ENCODE results near the gene CELA2A. TPM values are rescaled to one million over a fixed set of nuclear protein-coding genes. Genes with fewer than 3 reads are reported as not detected.

Gene CELA2A
- total RNA-seq, 2 experiments from 2014 or later = not detected

DNA sequence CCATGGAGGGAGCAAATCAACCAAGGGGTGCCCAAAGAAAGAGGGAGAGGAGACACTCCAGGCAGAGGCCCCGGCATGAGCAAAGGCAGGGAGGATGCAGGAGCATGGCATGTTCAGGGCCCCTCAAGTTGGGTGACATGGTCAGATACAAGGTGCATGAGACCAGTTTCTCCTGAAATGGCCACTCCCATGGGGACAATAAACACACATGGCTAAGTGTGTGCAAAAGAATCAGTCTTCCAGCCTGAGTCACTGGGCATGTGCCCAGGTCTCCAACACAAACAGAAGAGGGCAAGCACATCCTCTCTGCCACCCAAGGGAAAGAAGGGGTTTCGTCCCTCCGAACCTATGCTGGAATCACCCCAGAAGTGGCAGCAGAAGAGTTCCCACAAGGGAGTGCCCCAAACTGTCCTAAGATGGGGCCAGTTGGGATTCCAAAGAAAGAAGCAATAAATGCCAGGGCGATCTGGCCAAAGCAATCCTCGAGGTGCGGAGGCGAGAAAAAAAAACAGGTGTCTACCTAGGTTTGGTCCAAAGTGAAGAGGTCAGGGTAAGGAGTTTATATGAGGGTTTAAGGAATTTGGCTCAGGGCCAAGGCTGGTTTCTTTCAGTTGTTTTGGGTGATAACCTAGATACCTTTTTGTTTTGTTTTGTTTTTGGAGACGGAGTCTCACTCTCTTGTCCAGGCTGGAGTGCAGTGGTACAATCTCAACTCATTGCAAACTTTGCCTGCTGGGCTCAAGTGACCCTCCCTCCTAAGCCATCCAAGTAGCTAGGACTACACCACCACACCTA lies 54.3 kb downstream of the CELA2A start:
- H3K79me2 ChIP-seq (ENCODE audit: insufficient read depth, low read depth, low read length) = no peaks in the 10 kb centered on the region
- no peak overlapping the region for H2AFZ ChIP-seq (ENCODE audit: low read length)
- H3K9me2 ChIP-seq (ENCODE audit: insufficient read depth, low read length) = no peaks in the 10 kb centered on the region
- H3K4me2 ChIP-seq (ENCODE audit: low read length) = no peak overlapping the region
- POLR2A ChIA-PET = no interaction called here
- intact Hi-C loops (cut with micrococcal nuclease; ENCODE audit: unreplicated experiment) = no loop called here
- peaks cover 39% of the 10 kb centered on the region for H3K4me1 ChIP-seq (ENCODE audit: insufficient read depth, low read length, poor library complexity, severe bottlenecking)
- TF ChIP-seq, protein P1, sequence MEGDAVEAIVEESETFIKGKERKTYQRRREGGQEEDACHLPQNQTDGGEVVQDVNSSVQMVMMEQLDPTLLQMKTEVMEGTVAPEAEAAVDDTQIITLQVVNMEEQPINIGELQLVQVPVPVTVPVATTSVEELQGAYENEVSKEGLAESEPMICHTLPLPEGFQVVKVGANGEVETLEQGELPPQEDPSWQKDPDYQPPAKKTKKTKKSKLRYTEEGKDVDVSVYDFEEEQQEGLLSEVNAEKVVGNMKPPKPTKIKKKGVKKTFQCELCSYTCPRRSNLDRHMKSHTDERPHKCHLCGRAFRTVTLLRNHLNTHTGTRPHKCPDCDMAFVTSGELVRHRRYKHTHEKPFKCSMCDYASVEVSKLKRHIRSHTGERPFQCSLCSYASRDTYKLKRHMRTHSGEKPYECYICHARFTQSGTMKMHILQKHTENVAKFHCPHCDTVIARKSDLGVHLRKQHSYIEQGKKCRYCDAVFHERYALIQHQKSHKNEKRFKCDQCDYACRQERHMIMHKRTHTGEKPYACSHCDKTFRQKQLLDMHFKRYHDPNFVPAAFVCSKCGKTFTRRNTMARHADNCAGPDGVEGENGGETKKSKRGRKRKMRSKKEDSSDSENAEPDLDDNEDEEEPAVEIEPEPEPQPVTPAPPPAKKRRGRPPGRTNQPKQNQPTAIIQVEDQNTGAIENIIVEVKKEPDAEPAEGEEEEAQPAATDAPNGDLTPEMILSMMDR (conservative IDR thresholded peaks at IDR 0.05; ENCODE audit: low read length) = no peak
- no peak for TF ChIP-seq EZH2phosphoT487 (IDR thresholded peaks at IDR 0.05; ENCODE audit: borderline replicate concordance, low read depth, low read length)
- H3K4me3 ChIP-seq (ENCODE audit: low read depth, low read length, poor library complexity, severe bottlenecking) = no peak overlapping the region
- H3K36me3 ChIP-seq (ENCODE audit: insufficient read depth, low read length) = peaks cover 4% of the 10 kb centered on the region; the same call in 1 of the 2 replicates
- H4K20me1 ChIP-seq (ENCODE audit: insufficient read depth, low read length) = no peaks in the 10 kb centered on the region
- no peaks in the 10 kb centered on the region for H3K9me3 ChIP-seq (ENCODE audit: low read length)
- CTCF ChIA-PET (ENCODE audit: unreplicated experiment) = no interaction called here
- DNase-seq (ENCODE audit: low spot score) = no peak
- no peak overlapping the region for H3K27ac ChIP-seq (ENCODE audit: low read depth, low read length, poor library complexity, severe bottlenecking)
- no TSS peak for BruUV-seq (replicated peaks)

DNA sequence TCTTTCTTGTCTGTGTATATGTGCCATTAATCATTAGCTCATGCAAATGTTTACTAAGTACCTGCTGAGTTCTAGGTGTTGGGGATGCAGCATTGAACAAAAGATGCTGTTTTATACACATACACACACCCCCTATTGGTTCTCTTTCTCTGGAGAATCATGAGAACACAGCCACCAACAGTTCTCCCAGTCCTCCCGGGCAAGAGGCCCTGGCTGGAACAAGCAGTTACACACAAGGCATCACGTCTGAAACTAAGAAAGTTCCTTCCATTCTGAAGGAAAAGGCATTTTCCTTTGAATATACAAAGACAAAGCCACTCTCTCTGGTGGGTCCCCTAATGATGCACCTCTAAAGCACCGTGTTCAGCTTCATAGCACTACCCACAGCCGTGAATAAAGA lies 56.7 kb downstream of the CELA2A start:
- H3K79me2 ChIP-seq (ENCODE audit: insufficient read depth, low read depth, low read length) = no peaks in the 10 kb centered on the region

More for the DNA sequence above, 56.7 kb downstream of the CELA2A start:
- intact Hi-C loops (cut with micrococcal nuclease; ENCODE audit: unreplicated experiment) = no loop called here
- no peak for DNase-seq (ENCODE audit: low spot score)
- H3K27ac ChIP-seq (ENCODE audit: low read depth, low read length, poor library complexity, severe bottlenecking) = no peak overlapping the region
- peaks cover 18% of the 10 kb centered on the region for H3K36me3 ChIP-seq (ENCODE audit: insufficient read depth, low read length)
- H3K9me3 ChIP-seq (ENCODE audit: low read length) = no peaks in the 10 kb centered on the region
- H2AFZ ChIP-seq (ENCODE audit: low read length) = no peak overlapping the region
- POLR2A ChIA-PET = interaction anchor here (0.6 kb wide), 1 partner anchor 110 kb away, joined by 3 read pairs; no protein-coding TSS in a partner anchor
- no peaks in the 10 kb centered on the region for H3K9me2 ChIP-seq (ENCODE audit: insufficient read depth, low read length)
- no TSS peak for BruUV-seq (replicated peaks)
- H3K4me2 ChIP-seq (ENCODE audit: low read length) = no peak overlapping the region
- CTCF ChIA-PET (ENCODE audit: unreplicated experiment) = interaction anchor here (0.6 kb wide), 1 partner anchor 16 kb away, joined by 3 read pairs; no protein-coding TSS in a partner anchor
- no peak overlapping the region for H3K4me3 ChIP-seq (ENCODE audit: low read depth, low read length, poor library complexity, severe bottlenecking)
- TF ChIP-seq EZH2phosphoT487 (IDR thresholded peaks at IDR 0.05; ENCODE audit: borderline replicate concordance, low read depth, low read length) = no peak
- TF ChIP-seq, protein P1 (conservative IDR thresholded peaks at IDR 0.05; ENCODE audit: low read length) = no peak
- H3K4me1 ChIP-seq (ENCODE audit: insufficient read depth, low read length, poor library complexity, severe bottlenecking) = peaks cover 29% of the 10 kb centered on the region
- no peaks in the 10 kb centered on the region for H4K20me1 ChIP-seq (ENCODE audit: insufficient read depth, low read length)
